Fibroblast of skin of left quadriceps (primary cell): Measurements from ENCODE around the gene UHMK1.
"Not testable (repeated sequence)": the region's sequence is repeated elsewhere in the genome, so short reads cannot be mapped to it uniquely, and the experiment has no call there.

ENCODE experiments used
- DNase-seq, 2 experiments: peaks; one replicate each; pipeline ENCODE4 v3.0.0-alpha.2; 2013; ENCODE audit warnings: low read depth in 2 of 2

UHMK1 gene

DNA sequence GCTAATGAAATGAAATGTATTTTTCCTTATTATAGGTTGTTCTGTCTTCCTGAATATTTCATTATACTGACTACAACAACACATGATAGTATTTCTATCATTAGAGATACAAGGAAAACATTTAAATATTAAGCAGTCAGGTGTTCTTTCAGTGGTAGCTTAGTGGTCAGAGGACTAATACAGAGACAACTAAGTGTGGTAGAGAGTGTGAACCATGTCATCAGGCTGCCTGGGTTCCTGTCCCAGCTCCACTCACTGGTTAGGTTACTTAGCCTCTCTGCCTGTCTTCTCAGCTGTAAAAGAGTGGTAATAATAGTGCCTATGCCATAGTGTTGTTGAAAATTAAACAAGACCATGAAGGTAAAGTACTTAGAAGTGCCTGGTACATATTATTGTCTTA lies 67.8 kb downstream of the UHMK1 start:
- no peak for DNase-seq

DNA sequence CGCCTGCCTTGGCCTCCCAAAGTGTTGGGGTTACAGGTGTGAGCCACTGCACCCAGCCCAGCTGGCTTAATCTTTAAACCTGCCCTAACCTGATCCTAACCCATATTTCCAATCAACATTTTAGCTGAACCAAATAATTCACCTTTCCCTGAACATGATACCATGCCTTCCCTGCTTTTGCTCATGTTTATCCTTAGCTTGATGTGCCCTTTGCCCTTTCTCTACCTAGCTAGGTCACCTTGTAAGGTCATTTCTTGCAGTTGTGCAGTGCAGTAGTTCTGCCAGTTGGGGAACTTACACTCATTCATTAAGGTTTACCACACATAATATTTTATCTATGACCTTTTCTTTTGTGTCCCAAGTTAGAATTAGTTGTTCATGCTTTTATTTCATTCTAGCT lies 69.3 kb downstream of the UHMK1 start:
- DNase-seq: no peak

DNA sequence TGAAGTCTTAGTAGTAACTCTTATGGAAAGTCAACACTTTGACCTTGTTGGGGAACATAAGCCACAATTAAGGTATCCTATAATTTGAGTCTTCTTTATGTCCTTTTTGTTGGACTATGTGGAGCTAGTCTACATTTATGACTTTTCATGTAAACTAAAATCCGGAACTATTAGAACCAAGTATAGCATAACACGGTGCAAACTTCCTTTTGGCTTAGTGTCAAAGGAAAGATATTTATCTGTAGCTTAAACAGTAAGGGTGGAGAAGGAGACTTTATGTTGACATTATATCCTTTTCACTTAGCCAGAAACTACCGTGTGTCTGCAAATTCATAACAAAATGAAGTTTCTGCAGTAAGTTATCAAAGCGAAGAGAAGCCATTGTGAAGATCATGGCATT lies 71.2 kb downstream of the UHMK1 start:
- no peak for DNase-seq

DNA sequence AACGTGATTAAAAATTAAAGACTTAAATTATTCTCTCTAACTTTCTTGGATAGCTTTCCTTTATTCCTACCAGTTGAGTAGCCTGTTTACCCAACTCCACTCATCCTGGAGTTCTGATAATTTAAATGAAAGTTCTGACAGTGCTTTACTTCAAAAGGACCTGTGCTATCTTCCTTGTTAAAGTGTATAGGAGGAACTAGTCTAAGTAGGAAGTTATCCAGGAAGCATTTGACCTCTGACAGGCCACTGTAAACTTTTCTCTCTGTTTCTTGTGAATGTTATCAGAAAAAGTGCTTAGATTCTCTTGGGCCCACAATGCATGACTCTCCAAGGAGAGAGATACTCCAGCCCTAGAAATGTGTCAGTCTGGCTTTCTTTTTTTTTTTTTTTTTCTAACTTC lies 73.1 kb downstream of the UHMK1 start:
- DNase-seq: no peak

DNA sequence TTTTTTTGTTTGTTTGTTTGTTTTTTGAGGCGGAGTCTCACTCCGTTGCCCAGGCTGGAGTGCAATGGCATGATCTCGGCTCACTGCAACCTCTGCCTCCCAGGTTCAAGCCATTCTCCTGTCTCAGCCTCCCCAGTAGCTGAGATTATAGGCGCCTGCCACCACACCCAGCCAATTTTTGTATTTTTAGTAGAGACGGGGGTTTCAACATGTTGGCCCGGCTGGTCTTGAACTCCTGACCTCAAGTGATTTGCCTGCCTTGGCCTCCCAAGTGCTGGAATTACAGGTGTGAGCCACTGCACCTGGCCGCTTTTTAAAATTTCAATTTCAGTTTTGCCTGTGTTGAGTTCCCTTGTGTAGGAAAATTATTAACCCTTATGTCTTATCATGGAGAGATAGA lies 73.5 kb downstream of the UHMK1 start:
- not testable (repeated sequence) for DNase-seq

DNA sequence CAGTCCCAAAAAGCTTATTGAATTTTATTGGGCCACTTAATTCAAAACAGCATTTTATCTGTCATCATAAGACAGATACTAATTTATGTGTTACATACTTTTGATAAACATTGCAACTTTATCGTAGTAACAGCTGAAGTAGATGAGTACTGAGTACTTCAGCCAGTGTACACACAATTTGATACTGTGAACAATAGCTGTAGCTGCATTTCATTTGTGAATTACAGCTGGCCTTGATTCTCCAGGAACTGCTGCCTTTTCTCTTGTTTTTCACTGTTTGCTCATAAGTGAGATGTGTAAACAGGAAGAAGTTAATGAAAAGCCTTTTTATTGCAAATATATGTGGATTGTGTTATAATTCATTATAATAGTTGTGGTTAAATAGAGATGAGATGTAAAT lies 74.1 kb downstream of the UHMK1 start:
- no peak for DNase-seq

DNA sequence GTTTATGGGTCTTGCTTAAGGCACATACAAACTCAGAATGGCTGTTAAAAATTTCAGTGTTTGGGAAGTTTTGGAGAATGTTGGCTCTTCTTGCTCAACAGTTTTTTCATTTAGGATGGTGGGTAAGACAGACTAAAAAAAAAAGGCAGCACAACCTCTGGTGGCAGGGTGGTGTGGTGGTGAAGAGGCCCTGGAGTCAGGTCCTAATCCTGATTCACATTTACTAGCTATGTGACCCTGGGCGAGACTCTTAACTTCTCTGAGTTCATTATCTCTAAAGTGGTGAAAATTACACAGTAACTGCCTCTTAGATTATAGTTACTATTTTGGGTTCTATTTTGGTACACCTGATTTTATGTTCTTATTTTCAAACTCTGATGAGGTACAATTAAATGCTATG lies 75.5 kb downstream of the UHMK1 start:
- no peak for DNase-seq

DNA sequence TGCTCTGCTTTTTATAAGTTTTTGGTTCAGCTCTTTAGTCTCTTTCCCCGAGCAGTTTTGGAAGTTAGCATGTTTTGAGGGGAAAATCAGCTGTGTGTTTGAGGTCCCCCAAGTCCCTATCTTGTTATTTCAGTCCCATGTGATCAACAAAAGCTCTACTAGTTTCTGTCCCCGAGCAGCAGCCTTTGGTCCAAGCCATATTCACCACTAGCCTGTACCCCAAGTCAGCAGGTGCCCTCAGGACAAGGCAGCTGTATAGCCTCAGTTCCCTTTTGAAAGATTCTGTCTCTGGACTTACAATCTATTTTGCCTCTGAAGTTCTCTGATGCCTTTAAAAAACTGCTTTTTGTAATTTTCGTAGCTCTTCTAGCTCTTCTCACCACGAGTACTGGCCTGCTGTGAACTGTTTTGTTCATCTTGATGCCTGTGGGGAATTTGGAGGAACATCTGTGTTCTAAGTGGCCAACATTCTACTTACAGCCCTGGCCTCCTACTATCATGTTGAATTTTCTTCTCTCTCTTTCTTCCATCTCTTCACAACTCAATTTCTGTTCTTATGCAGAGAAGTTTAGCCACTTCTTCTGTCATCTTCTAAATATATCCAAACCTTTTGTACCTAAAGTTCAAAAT lies 80.6 kb downstream of the UHMK1 start:
- DNase-seq: no peak

DNA sequence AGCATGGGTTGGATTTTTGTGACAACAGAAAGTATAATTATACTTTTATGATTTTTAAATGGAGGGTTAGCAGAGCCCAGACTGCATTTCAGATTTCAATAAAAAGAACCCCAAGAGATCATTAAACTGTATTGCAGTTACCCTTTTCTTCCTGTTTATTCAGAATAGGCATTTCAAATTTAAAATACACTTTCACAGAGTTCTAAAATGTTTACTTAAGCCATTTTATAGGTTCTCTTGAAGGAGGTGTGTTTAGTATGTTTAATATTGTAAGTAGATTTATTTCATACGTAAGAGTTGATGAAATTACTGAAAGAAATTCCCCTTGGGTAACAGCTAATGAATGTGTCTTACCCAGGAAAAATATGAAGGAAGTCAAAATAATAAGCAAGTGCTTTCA lies 81.3 kb downstream of the UHMK1 start:
- no peak for DNase-seq
